ENCODE data around the gene ETS1. TPM values are rescaled to one million over a fixed set of nuclear protein-coding genes. Genes with fewer than 3 reads are reported as not detected.

ETS1 gene
- total RNA-seq, 1 donor = 317 TPM

Other genes with a start within 250 kb of the ETS1 start
- 63.2 TPM for gene FLI1, start 106.5 kb upstream of the ETS1 start, total RNA-seq

Measured in mononuclear cell (primary cell).